HUES6 (cell line): ENCODE data around the gene CLINT1.

Experiments
- H3K27ac ChIP-seq: 2 replicates; pipeline ENCODE4 v1.7.0; 2013; ENCODE audit warnings: low read depth, mild to moderate bottlenecking, low read length, inconsistent platforms
- H3K27me3 ChIP-seq: 2 replicates; pipeline ENCODE4 v1.6.1; 2013; ENCODE audit warnings: low read length; ENCODE audit not compliant: control insufficient read depth, insufficient read depth
- H3K36me3 ChIP-seq: 2 replicates; pipeline ENCODE4 v1.6.1; 2013; ENCODE audit warnings: low read length; ENCODE audit not compliant: control insufficient read depth, insufficient read depth
- H3K4me1 ChIP-seq: 2 replicates; pipeline ENCODE4 v1.6.1; 2013; ENCODE audit warnings: low read length; ENCODE audit not compliant: control insufficient read depth, insufficient read depth
- H3K4me3 ChIP-seq: 2 replicates; pipeline ENCODE4 v1.5.1; 2013; ENCODE audit warnings: low read depth, low read length
- H3K9ac ChIP-seq: one replicate; pipeline ENCODE4 v1.6.1; 2013; ENCODE audit warnings: mild to moderate bottlenecking, low read length
- H3K9me3 ChIP-seq: 2 replicates; pipeline ENCODE4 v1.6.1; 2013; ENCODE audit warnings: low read depth, low read length; ENCODE audit not compliant: control insufficient read depth, insufficient read depth

CLINT1 gene

GRCh38 chr5:157778121-157778805 lies 80.7 kb downstream of the CLINT1 start:
- H3K36me3 ChIP-seq, result no peaks in the 10 kb centered on the region
- H3K4me1 ChIP-seq, result no peaks in the 10 kb centered on the region
- no peaks in the 10 kb centered on the region for H3K9me3 ChIP-seq
- no peak overlapping the region for H3K4me3 ChIP-seq
- H3K9ac ChIP-seq, result no peak overlapping the region
- no peaks in the 10 kb centered on the region for H3K27me3 ChIP-seq
- no peak overlapping the region for H3K27ac ChIP-seq

- no peaks in the 10 kb centered on the region for H3K36me3 ChIP-seq
- no peak overlapping the region for H3K9ac ChIP-seq
- no peaks in the 10 kb centered on the region for H3K27me3 ChIP-seq
- H3K4me3 ChIP-seq, result no peak overlapping the region
- no peak overlapping the region for H3K27ac ChIP-seq
- H3K4me1 ChIP-seq, result no peaks in the 10 kb centered on the region
- H3K9me3 ChIP-seq, result peaks cover 3% of the 10 kb centered on the region; the same call in 1 of the 2 replicates
Observed at GRCh38 chr5:157772127-157772526, 86.8 kb downstream of the CLINT1 start.

- Histone ChIP-seq H3K9ac (no peak overlapping the region), H3K9me3 (peaks cover 3% of the 10 kb centered on the region; the same call in 1 of the 2 replicates), H3K27me3 (no peaks in the 10 kb centered on the region), H3K4me1 (no peaks in the 10 kb centered on the region), H3K36me3 (no peaks in the 10 kb centered on the region), H3K27ac (no peak overlapping the region), H3K4me3 (no peak overlapping the region)
Observed at GRCh38 chr5:157770665-157771064, 88.3 kb downstream of the CLINT1 start.

GRCh38 chr5:157767689-157768088 lies 91.3 kb downstream of the CLINT1 start:
- Histone ChIP-seq H3K9me3 (peaks cover 3% of the 10 kb centered on the region; the same call in 1 of the 2 replicates), H3K27me3 (no peaks in the 10 kb centered on the region), H3K4me3 (no peak overlapping the region), H3K36me3 (no peaks in the 10 kb centered on the region), H3K27ac (no peak overlapping the region), H3K9ac (no peak overlapping the region), H3K4me1 (no peaks in the 10 kb centered on the region)

GRCh38 chr5:157766902-157767301 lies 92.0 kb downstream of the CLINT1 start:
- H3K27ac ChIP-seq, result no peak overlapping the region
- H3K9ac ChIP-seq, result no peak overlapping the region

GRCh38 chr5:157766442-157766841 lies 92.5 kb downstream of the CLINT1 start:
- Histone ChIP-seq H3K36me3 (no peaks in the 10 kb centered on the region), H3K27me3 (no peaks in the 10 kb centered on the region)

More at GRCh38 chr5:157766902-157767301, 92.0 kb downstream of the CLINT1 start:
- no peak overlapping the region for H3K4me3 ChIP-seq
- no peaks in the 10 kb centered on the region for H3K27me3 ChIP-seq
- H3K9me3 ChIP-seq, result peaks cover 3% of the 10 kb centered on the region; the same call in 1 of the 2 replicates
- H3K4me1 ChIP-seq, result no peaks in the 10 kb centered on the region
- H3K36me3 ChIP-seq, result no peaks in the 10 kb centered on the region

GRCh38 chr5:157764531-157764930 lies 94.4 kb downstream of the CLINT1 start:
- Histone ChIP-seq H3K4me3 (no peak overlapping the region), H3K4me1 (no peaks in the 10 kb centered on the region), H3K9ac (no peak overlapping the region), H3K27me3 (no peaks in the 10 kb centered on the region), H3K36me3 (no peaks in the 10 kb centered on the region), H3K9me3 (no peaks in the 10 kb centered on the region), H3K27ac (no peak overlapping the region)

More at GRCh38 chr5:157766442-157766841, 92.5 kb downstream of the CLINT1 start:
- Histone ChIP-seq H3K9ac (no peak overlapping the region), H3K4me1 (no peaks in the 10 kb centered on the region), H3K4me3 (no peak overlapping the region), H3K9me3 (peaks cover 3% of the 10 kb centered on the region; the same call in 1 of the 2 replicates), H3K27ac (no peak overlapping the region)

- Histone ChIP-seq H3K36me3 (no peaks in the 10 kb centered on the region), H3K9ac (no peak overlapping the region), H3K9me3 (no peaks in the 10 kb centered on the region), H3K4me1 (no peaks in the 10 kb centered on the region), H3K27me3 (no peaks in the 10 kb centered on the region), H3K27ac (no peak overlapping the region), H3K4me3 (no peak overlapping the region)
Observed at GRCh38 chr5:157761690-157762621, 97.0 kb downstream of the CLINT1 start.

GRCh38 chr5:157758706-157759105 lies 100.2 kb downstream of the CLINT1 start:
- Histone ChIP-seq H3K36me3 (peaks cover 11% of the 10 kb centered on the region), H3K9me3 (no peaks in the 10 kb centered on the region), H3K4me1 (no peaks in the 10 kb centered on the region), H3K4me3 (no peak overlapping the region), H3K27me3 (no peaks in the 10 kb centered on the region), H3K9ac (no peak overlapping the region), H3K27ac (no peak overlapping the region)

- no peak overlapping the region for H3K9ac ChIP-seq
- H3K4me3 ChIP-seq, result no peak overlapping the region
- H3K27me3 ChIP-seq, result no peaks in the 10 kb centered on the region
- no peak overlapping the region for H3K27ac ChIP-seq
- H3K36me3 ChIP-seq, result peaks cover 14% of the 10 kb centered on the region
- H3K4me1 ChIP-seq, result no peaks in the 10 kb centered on the region
- H3K9me3 ChIP-seq, result no peaks in the 10 kb centered on the region
Observed at GRCh38 chr5:157756122-157756521, 102.8 kb downstream of the CLINT1 start.

GRCh38 chr5:157750320-157750719 lies 108.6 kb downstream of the CLINT1 start:
- Histone ChIP-seq H3K9ac (no peak overlapping the region), H3K4me3 (no peak overlapping the region), H3K4me1 (no peaks in the 10 kb centered on the region), H3K9me3 (no peaks in the 10 kb centered on the region), H3K27me3 (peaks cover 1% of the 10 kb centered on the region; the same call in 1 of the 2 replicates), H3K27ac (no peak overlapping the region), H3K36me3 (peaks cover 10% of the 10 kb centered on the region)
